CD4-positive, alpha-beta T cell (primary cell): ENCODE results near the gene YIF1A. TPM values are rescaled to one million over a fixed set of nuclear protein-coding genes. Genes with fewer than 3 reads are reported as not detected.

Experiments
- ATAC-seq: fragments of 200-7000 bp; cut with Tn5 transposase; one replicate; pipeline ENCODE4 v1.10.0; 2022; ENCODE audit warnings: mild to moderate bottlenecking; ENCODE audit not compliant: poor library complexity
- CTCF ChIA-PET: fragments of 350-600 bp; sonication (Branson Sonifier 250); formaldehyde crosslinking; loops from one replicate; lab custom pipeline; 2021; ENCODE audit warnings: antibody characterized with exemption, inconsistent platforms; lab: Charles Lee
- POLR2A ChIA-PET: fragments of 350-600 bp; sonication (Branson Sonifier 250); formaldehyde crosslinking; loops from one replicate; lab custom pipeline; 2021; ENCODE audit warnings: antibody characterized with exemption, inconsistent platforms; lab: Charles Lee
- DNase-seq, 14 experiments: peaks; one replicate each; pipeline ENCODE4 v3.0.0-alpha.2; 2013 to 2020; ENCODE audit warnings: mixed read lengths in 2 of 14
- H3K27ac ChIP-seq, 2 donors: one replicate each; pipeline versions ENCODE4 v1.5.1 to v1.7.0; 2013; ENCODE audit warnings: low read length in 2 of 2, low read depth in 1 of 2, mild to moderate bottlenecking in 1 of 2
- H3K27me3 ChIP-seq, 2 experiments: 1 replicate in 1 of 2; 2 replicates in 1 of 2; pipeline versions ENCODE4 v1.6.1 to v1.7.0; 2013; ENCODE audit warnings: low read length in 2 of 2, control low read depth in 1 of 2, mild to moderate bottlenecking in 1 of 2, moderate library complexity in 1 of 2; ENCODE audit not compliant: insufficient read depth in 2 of 2, control insufficient read depth in 1 of 2
- H3K36me3 ChIP-seq: one replicate; pipeline ENCODE4 v1.6.1; 2013; ENCODE audit warnings: low read length, control low read depth; ENCODE audit not compliant: insufficient read depth
- H3K4me1 ChIP-seq: one replicate; pipeline ENCODE4 v1.6.1; 2013; ENCODE audit warnings: low read length, control low read depth; ENCODE audit not compliant: insufficient read depth
- H3K4me3 ChIP-seq: one replicate; pipeline ENCODE4 v1.5.1; 2013; ENCODE audit warnings: mild to moderate bottlenecking, low read length, moderate library complexity
- H3K9me3 ChIP-seq, 2 experiments: 1 replicate in 1 of 2; 2 replicates in 1 of 2; pipeline versions ENCODE4 v1.6.1 to v1.7.0; 2013; ENCODE audit warnings: low read length in 2 of 2, mild to moderate bottlenecking in 2 of 2, control low read depth in 1 of 2, moderate library complexity in 1 of 2; ENCODE audit not compliant: control insufficient read depth in 1 of 2, insufficient read depth in 1 of 2
- H3K27ac Mint-ChIP-seq: one replicate; pipeline ENCODE4 v1.8.0; 2020; ENCODE audit warnings: mixed read lengths
- H3K27me3 Mint-ChIP-seq: one replicate; pipeline ENCODE4 v1.8.0; 2021; ENCODE audit warnings: mixed read lengths
- H3K36me3 Mint-ChIP-seq: one replicate; pipeline ENCODE4 v1.8.0; 2021; ENCODE audit warnings: low read depth, mixed read lengths
- H3K4me1 Mint-ChIP-seq: one replicate; pipeline ENCODE4 v1.8.0; 2021; ENCODE audit warnings: low read depth, mixed read lengths
- H3K4me3 Mint-ChIP-seq: one replicate; pipeline ENCODE4 v1.8.0; 2020; ENCODE audit warnings: mild to moderate bottlenecking, mixed read lengths
- H3K9me3 Mint-ChIP-seq: one replicate; pipeline ENCODE4 v1.8.0; 2020; ENCODE audit warnings: mixed read lengths
- intact Hi-C, 2 experiments: fragments of 100-400 bp; cut with DNase I in 1 of 2; cut with micrococcal nuclease in 1 of 2; formaldehyde crosslinking; loops; one replicate each; pipeline versions ENCODE4 v1.15.1 to v1.9.0; 2023 to 2025; cut with DNase I, micrococcal nuclease
- total RNA-seq, 174 experiments: library from RNA in 2 of 174; stranded (reverse) in 2 of 174; gene quantifications; one replicate each; pipeline ENCODE4 v1.2.3 and lab custom pipeline; 2021 to 2026
- TF ChIP-seq, protein P1 (sequence below): fragments of 200-600 bp; IDR thresholded peaks from one replicate; pipeline ENCODE4 v1.8.0; 2022; ENCODE audit warnings: antibody characterized with exemption, mild to moderate bottlenecking

YIF1A gene
- total RNA-seq, 2 experiments from 2014 or later = 17.4 to 21.1 TPM

- peak overlapping the region; percentile 72 for H3K4me3 Mint-ChIP-seq
- peak overlapping the region in 1 of 2 donors; percentile 91 for H3K27ac ChIP-seq
- ATAC-seq = no peak
- intact Hi-C loops = no loop called here
- no peaks in the 10 kb centered on the region for H3K27me3 ChIP-seq
- H3K27ac Mint-ChIP-seq = peak overlapping the region; percentile 95
- no peaks in the 10 kb centered on the region for H3K9me3 Mint-ChIP-seq
- POLR2A ChIA-PET = interaction anchor here (1.4 to 2.3 kb wide), 6 partner anchors 10 to 70 kb away, joined by 4 to 12 read pairs (median 8); partner anchors contain the start of genes B4GAT1, SLC29A2 and YIF1A
- no peak for DNase-seq
- H3K36me3 Mint-ChIP-seq = no peaks in the 10 kb centered on the region
- no peaks in the 10 kb centered on the region for H3K9me3 ChIP-seq
- CTCF ChIA-PET = interaction anchor here (0.6 kb wide), 1 partner anchor 791 kb away, joined by 4 read pairs; no protein-coding TSS in a partner anchor
- H3K4me1 Mint-ChIP-seq = peaks cover 55% of the 10 kb centered on the region
- H3K36me3 ChIP-seq = no peaks in the 10 kb centered on the region
- H3K4me3 ChIP-seq = no peak overlapping the region
- H3K27me3 Mint-ChIP-seq = no peaks in the 10 kb centered on the region
- H3K4me1 ChIP-seq = peaks cover 75% of the 10 kb centered on the region
- TF ChIP-seq, protein P1, sequence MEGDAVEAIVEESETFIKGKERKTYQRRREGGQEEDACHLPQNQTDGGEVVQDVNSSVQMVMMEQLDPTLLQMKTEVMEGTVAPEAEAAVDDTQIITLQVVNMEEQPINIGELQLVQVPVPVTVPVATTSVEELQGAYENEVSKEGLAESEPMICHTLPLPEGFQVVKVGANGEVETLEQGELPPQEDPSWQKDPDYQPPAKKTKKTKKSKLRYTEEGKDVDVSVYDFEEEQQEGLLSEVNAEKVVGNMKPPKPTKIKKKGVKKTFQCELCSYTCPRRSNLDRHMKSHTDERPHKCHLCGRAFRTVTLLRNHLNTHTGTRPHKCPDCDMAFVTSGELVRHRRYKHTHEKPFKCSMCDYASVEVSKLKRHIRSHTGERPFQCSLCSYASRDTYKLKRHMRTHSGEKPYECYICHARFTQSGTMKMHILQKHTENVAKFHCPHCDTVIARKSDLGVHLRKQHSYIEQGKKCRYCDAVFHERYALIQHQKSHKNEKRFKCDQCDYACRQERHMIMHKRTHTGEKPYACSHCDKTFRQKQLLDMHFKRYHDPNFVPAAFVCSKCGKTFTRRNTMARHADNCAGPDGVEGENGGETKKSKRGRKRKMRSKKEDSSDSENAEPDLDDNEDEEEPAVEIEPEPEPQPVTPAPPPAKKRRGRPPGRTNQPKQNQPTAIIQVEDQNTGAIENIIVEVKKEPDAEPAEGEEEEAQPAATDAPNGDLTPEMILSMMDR = no peak
These were observed 27.2 kb upstream of the YIF1A start for GRCh38 chr11:66315921-66316811.

GRCh38 chr11:66315498-66315885 lies 26.5 kb upstream of the YIF1A start:
- Histone ChIP-seq H3K9me3 (no peaks in the 10 kb centered on the region), H3K27ac (peak overlapping the region in 1 of 2 donors; percentile 91), H3K27me3 (no peaks in the 10 kb centered on the region), H3K4me3 (no peak overlapping the region), H3K4me1 (peaks cover 76% of the 10 kb centered on the region), H3K36me3 (no peaks in the 10 kb centered on the region)
- intact Hi-C loops = no loop called here
- no peaks in the 10 kb centered on the region for H3K9me3 Mint-ChIP-seq
- H3K4me3 Mint-ChIP-seq = peak overlapping the region; percentile 72
- ChIA-PET CTCF (interaction anchor here (0.6 kb wide), 1 partner anchor 790 kb away, joined by 4 read pairs; no protein-coding TSS in a partner anchor), POLR2A (no interaction called here)
- H3K27me3 Mint-ChIP-seq = no peaks in the 10 kb centered on the region
- no peak for DNase-seq
- ATAC-seq = no peak
- TF ChIP-seq, protein P1 = no peak
- H3K4me1 Mint-ChIP-seq = peaks cover 55% of the 10 kb centered on the region
- H3K27ac Mint-ChIP-seq = peak overlapping the region; percentile 95
- no peaks in the 10 kb centered on the region for H3K36me3 Mint-ChIP-seq

- intact Hi-C loops = no loop called here
- Mint-ChIP-seq H3K36me3 (no peaks in the 10 kb centered on the region), H3K4me1 (peaks cover 50% of the 10 kb centered on the region), H3K4me3 (peak overlapping the region; percentile 72), H3K27ac (peak overlapping the region; percentile 95), H3K27me3 (no peaks in the 10 kb centered on the region), H3K9me3 (no peaks in the 10 kb centered on the region)
- CTCF ChIA-PET = no interaction called here
- H3K4me1 ChIP-seq = peaks cover 76% of the 10 kb centered on the region
- no peak overlapping the region for H3K4me3 ChIP-seq
- peak overlapping the region in 1 of 2 donors; percentile 91 for H3K27ac ChIP-seq
- TF ChIP-seq, protein P1 = no peak
- POLR2A ChIA-PET = interaction anchor here (0.5 to 2.8 kb wide), 2 partner anchors 30 to 712 kb away, joined by 3 to 26 read pairs; partner anchors contain the start of gene BRMS1
- H3K36me3 ChIP-seq = no peaks in the 10 kb centered on the region
- H3K27me3 ChIP-seq = no peaks in the 10 kb centered on the region
- DNase-seq (no peak), ATAC-seq (no peak)
- H3K9me3 ChIP-seq = no peaks in the 10 kb centered on the region
These were observed 25.9 kb upstream of the YIF1A start for GRCh38 chr11:66314561-66315497.
